HEK293T (cell line): ENCODE data around the gene L1CAM.

Experiments
- CTCF ChIA-PET: fragments of 350-600 bp; formaldehyde crosslinking; extraction: SDS; loops from one replicate; lab custom pipeline; 2021; ENCODE audit warnings: antibody characterized with exemption, inconsistent platforms; lab: Yijun Ruan, JAX
- POLR2A ChIA-PET: fragments of 350-600 bp; formaldehyde crosslinking; extraction: SDS; loops from one replicate; lab custom pipeline; 2020; ENCODE audit warnings: antibody characterized with exemption, inconsistent platforms; lab: Yijun Ruan, JAX
- DNase-seq: peaks from one replicate; pipeline ENCODE4 v3.0.0; 2012; ENCODE audit warnings: mixed read lengths; ENCODE audit errors: extremely low spot score
- ARNT ChIP-seq: fragments of 450-650 bp; IDR thresholded peaks from 2 replicates; pipeline ENCODE4 v1.6.1; 2017; ENCODE audit warnings: mild to moderate bottlenecking
- BHLHE40 ChIP-seq: fragments of 450-650 bp; IDR thresholded peaks from 2 replicates; pipeline ENCODE4 v1.6.1; 2016; ENCODE audit warnings: mild to moderate bottlenecking, moderate library complexity, borderline replicate concordance
- CTBP1 ChIP-seq: fragments of 450-650 bp; IDR thresholded peaks from 2 replicates; pipeline ENCODE4 v1.6.1; 2016; ENCODE audit warnings: borderline replicate concordance
- ELF4 ChIP-seq: fragments of 450-650 bp; IDR thresholded peaks from 2 replicates; pipeline ENCODE4 v1.6.1; 2017; ENCODE audit warnings: antibody characterized with exemption
- FOXA1 ChIP-seq: fragments of 450-650 bp; IDR thresholded peaks from 2 replicates; pipeline ENCODE4 v1.6.1; 2016; ENCODE audit warnings: mild to moderate bottlenecking
- FOXK2 ChIP-seq: fragments of 450-650 bp; IDR thresholded peaks from 2 replicates; pipeline ENCODE4 v1.6.1; 2016; ENCODE audit warnings: mild to moderate bottlenecking
- FOXM1 ChIP-seq: fragments of 450-650 bp; IDR thresholded peaks from 2 replicates; pipeline ENCODE4 v1.6.1; 2017; ENCODE audit warnings: mild to moderate bottlenecking, borderline replicate concordance
- HDGF ChIP-seq: fragments of 450-650 bp; IDR thresholded peaks from 2 replicates; pipeline ENCODE4 v1.6.1; 2017; ENCODE audit warnings: antibody characterized with exemption, borderline replicate concordance
- L3MBTL2 ChIP-seq: fragments of 450-650 bp; conservative IDR thresholded peaks from 2 replicates; pipeline ENCODE4 v1.6.1; 2016; ENCODE audit warnings: mild to moderate bottlenecking
- LEF1 ChIP-seq: fragments of 450-650 bp; IDR thresholded peaks from 2 replicates; pipeline ENCODE4 v1.6.1; 2017; ENCODE audit warnings: mild to moderate bottlenecking, borderline replicate concordance
- NFRKB ChIP-seq: fragments of 450-650 bp; IDR thresholded peaks from 2 replicates; pipeline ENCODE4 v1.6.1; 2016; ENCODE audit warnings: mild to moderate bottlenecking, moderate library complexity
- SP1 ChIP-seq: fragments of 450-650 bp; IDR thresholded peaks from 2 replicates; pipeline ENCODE4 v1.6.1; 2017
- SUZ12 ChIP-seq: fragments of 450-650 bp; IDR thresholded peaks from 2 replicates; pipeline ENCODE4 v1.6.1; 2016; ENCODE audit warnings: mild to moderate bottlenecking
- TARDBP ChIP-seq: fragments of 450-650 bp; IDR thresholded peaks from 2 replicates; pipeline ENCODE4 v1.6.1; 2016
- ZNF384 ChIP-seq: fragments of 450-650 bp; IDR thresholded peaks from 2 replicates; pipeline ENCODE4 v1.6.1; 2016
- TF ChIP-seq, protein P1 (sequence below): fragments of 450-650 bp; IDR thresholded peaks from 2 replicates; pipeline ENCODE4 v1.6.1; 2016

L1CAM gene, protein sequence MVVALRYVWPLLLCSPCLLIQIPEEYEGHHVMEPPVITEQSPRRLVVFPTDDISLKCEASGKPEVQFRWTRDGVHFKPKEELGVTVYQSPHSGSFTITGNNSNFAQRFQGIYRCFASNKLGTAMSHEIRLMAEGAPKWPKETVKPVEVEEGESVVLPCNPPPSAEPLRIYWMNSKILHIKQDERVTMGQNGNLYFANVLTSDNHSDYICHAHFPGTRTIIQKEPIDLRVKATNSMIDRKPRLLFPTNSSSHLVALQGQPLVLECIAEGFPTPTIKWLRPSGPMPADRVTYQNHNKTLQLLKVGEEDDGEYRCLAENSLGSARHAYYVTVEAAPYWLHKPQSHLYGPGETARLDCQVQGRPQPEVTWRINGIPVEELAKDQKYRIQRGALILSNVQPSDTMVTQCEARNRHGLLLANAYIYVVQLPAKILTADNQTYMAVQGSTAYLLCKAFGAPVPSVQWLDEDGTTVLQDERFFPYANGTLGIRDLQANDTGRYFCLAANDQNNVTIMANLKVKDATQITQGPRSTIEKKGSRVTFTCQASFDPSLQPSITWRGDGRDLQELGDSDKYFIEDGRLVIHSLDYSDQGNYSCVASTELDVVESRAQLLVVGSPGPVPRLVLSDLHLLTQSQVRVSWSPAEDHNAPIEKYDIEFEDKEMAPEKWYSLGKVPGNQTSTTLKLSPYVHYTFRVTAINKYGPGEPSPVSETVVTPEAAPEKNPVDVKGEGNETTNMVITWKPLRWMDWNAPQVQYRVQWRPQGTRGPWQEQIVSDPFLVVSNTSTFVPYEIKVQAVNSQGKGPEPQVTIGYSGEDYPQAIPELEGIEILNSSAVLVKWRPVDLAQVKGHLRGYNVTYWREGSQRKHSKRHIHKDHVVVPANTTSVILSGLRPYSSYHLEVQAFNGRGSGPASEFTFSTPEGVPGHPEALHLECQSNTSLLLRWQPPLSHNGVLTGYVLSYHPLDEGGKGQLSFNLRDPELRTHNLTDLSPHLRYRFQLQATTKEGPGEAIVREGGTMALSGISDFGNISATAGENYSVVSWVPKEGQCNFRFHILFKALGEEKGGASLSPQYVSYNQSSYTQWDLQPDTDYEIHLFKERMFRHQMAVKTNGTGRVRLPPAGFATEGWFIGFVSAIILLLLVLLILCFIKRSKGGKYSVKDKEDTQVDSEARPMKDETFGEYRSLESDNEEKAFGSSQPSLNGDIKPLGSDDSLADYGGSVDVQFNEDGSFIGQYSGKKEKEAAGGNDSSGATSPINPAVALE

DNA sequence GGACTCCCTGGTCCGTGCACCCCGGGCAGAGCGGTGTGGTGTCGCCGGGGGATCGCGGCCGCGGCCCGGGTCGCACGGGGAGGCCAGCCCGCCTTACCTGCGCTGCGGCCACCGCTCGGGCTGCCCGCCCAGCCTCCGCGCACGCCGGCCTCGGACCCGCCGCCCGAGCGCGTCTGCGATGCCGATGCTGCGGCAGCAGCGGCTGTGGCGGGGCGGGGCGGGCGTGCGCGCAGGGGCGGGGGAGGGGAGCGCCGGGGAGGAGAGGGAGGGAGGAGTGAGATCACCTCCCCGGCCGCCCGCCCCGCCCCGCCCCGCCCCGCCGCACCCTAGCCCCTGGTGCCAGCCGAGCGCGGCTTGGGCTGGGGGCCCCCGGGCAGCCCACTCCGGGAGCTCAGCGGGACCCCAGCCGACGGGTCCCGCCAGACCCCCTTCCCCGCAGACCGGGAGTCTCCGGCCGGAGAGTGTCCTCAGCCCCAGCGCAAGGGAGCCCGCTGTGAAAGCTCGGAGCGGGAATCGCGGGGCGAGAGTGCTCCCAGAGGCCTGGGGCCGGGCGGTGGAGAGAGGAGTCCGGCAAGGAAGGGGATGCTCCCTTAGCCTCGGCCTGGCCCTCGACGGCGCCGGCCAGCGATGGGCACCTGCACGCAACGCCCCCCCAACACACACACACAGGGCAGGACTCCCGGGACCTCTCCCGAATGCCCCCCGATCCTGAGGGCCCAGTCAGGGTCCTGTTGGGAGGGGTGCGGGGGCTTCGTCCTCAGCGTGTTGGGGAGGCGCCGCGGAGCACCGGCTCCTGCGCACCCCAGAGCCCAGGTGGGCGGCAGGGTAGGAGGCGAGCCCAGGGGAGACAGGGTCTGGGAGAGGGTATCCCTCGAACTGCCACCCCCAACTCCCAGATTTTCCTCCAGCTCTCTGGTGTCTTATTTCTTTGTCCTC, at the start of gene L1CAM:
Gene L1CAM, minus strand, starts transcription at position 206 of the 936 bp plus-strand sequence. CDS start 10,337 bp downstream, outside the sequence.
- peak; percentile 71 for DNase-seq
- TF ChIP-seq CTBP1, result no peak
- TF ChIP-seq, protein P1, sequence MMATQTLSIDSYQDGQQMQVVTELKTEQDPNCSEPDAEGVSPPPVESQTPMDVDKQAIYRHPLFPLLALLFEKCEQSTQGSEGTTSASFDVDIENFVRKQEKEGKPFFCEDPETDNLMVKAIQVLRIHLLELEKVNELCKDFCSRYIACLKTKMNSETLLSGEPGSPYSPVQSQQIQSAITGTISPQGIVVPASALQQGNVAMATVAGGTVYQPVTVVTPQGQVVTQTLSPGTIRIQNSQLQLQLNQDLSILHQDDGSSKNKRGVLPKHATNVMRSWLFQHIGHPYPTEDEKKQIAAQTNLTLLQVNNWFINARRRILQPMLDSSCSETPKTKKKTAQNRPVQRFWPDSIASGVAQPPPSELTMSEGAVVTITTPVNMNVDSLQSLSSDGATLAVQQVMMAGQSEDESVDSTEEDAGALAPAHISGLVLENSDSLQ, result no peak
- TF ChIP-seq ELF4, result no peak
- TF ChIP-seq L3MBTL2, result no peak
- TF ChIP-seq ARNT, result no peak
- TF ChIP-seq NFRKB, result no peak
- no peak for TF ChIP-seq FOXK2
- no peak for TF ChIP-seq LEF1
- no peak for TF ChIP-seq BHLHE40
- no peak for TF ChIP-seq ZNF384
- no peak for TF ChIP-seq TARDBP
- TF ChIP-seq FOXA1, result no peak
- no peak for TF ChIP-seq SUZ12
- ChIA-PET CTCF (interaction anchor here (1.9 kb wide), 1 partner anchor 61 kb away, joined by 4 read pairs; no protein-coding TSS in a partner anchor), POLR2A (interaction anchor here (1.1 to 1.5 kb wide), 4 partner anchors 14 to 58 kb away, joined by 3 to 4 read pairs (median 4); no protein-coding TSS in a partner anchor)

DNA sequence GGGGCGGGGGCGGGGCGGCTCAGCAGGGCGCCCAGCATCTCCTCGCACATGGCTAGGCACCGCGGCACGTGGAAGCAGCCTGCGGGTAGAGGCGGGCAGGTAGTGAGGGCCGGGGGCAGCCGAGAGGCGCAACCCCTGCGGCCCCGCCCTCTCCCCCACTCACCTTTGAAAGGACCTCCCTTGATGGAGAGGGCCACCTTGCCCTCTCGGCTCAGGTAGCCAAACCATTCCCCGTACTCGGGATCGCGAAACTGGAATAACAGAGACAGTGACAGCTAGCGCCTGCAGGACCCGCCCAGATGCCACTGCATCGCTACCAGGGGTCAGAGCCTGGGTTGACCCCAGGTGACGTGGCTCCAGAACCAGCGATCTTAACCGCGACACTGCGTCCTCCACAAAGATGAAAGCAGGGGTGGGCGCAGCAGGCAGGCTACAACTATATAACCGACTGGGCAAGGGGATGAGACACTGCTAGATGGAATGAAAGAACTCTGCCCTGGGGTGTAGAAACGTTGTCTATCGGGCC, 49.4 kb upstream of the L1CAM start:
- POLR2A ChIA-PET, result interaction anchor here (0.7 to 2.0 kb wide), 10 partner anchors 9 to 591 kb away, joined by 3 to 9 read pairs (median 3); partner anchors contain the start of genes ARHGAP4, HCFC1 and RENBP
- TF ChIP-seq L3MBTL2, result peak; percentile 54
- no peak for TF ChIP-seq HDGF
- CTCF ChIA-PET, result interaction anchor here (0.6 to 0.8 kb wide), 2 partner anchors 11 to 12 kb away, joined by 3 read pairs; no protein-coding TSS in a partner anchor
- DNase-seq, result no peak

DNA sequence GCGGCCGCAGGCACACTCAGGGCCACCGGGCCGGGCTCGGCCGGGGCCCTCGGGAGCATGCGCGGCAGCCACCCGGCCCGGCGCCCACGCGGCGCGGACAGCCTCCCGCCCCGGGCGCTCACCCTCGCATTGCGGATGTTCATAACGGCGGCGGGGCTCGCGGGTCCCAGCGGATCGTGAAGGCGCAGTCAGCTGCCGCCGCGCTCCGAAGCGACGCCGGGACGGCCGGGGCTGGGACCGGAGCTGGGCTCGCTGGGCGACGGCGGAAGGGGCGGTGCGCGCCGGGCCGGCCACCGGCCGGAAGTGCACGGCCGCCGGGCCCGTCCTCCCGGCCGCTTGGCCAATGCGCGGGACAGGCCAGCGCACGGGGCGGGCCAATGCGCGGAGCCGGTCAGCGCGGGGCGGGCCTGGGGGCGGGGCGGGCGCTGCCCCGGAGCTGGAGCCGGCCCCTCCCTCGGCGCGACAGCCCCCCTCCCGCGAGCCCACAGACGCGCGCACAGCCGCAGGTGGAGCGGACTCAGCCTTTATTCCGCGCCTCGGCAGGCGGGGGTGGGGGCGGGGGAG, 48.9 kb upstream of the L1CAM start, which contains the start of gene NAA10:
Gene NAA10, minus strand, starts transcription at position 276 of the 564 bp plus-strand sequence. Its CDS starts 133 bp downstream, at position 143.
- 0 out of 2 replicates have a peak, but pooled peaks have one; percentile 30 for TF ChIP-seq LEF1
- TF ChIP-seq HDGF, result no peak
- 0 out of 2 replicates have a peak, but pooled peaks have one; percentile 14 for TF ChIP-seq ARNT
- CTCF ChIA-PET, result interaction anchor here (0.6 to 2.1 kb wide), 5 partner anchors 9 to 12 kb away, joined by 3 to 9 read pairs (median 3); no protein-coding TSS in a partner anchor
- DNase-seq, result peak; percentile 93
- POLR2A ChIA-PET, result interaction anchor here (0.7 to 2.0 kb wide), 10 partner anchors 8 to 592 kb away, joined by 3 to 9 read pairs (median 3); partner anchors contain the start of genes ARHGAP4, HCFC1 and RENBP

DNA sequence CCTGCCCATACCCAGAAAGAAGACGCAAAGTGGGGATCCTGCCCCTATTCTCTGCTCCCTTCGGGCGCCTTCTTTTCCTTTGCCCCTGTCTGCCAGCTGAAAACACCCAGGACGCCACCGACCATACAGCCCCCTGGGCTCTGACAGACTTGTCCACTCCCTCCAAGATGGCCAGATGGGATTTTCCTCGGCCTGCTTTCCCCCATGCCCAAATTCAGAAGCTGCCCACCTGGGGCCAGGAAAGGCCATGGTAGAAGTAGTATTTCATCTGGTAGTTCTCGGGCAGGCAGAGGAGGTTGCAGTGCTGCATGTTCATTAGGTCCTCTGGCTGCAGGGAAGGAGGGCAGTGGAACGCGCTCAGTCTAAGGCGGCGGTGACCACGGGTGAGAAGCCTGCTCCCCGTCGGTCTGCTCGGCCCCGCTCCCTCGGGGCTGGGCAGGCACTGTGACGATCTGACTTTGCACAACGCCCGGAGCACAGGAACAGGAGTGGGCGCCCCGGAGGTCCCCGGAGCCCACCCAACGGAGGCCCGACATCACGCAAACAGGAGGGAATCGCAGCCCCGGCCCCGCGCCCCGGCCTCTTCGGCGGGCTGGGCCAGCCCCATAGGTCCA, 48.3 kb upstream of the L1CAM start:
- ChIA-PET POLR2A (interaction anchor here (0.8 to 2.0 kb wide), 10 partner anchors 8 to 592 kb away, joined by 3 to 9 read pairs (median 4); partner anchors contain the start of genes ARHGAP4, HCFC1, IDH3G and RENBP), CTCF (interaction anchor here (0.6 to 2.1 kb wide), 4 partner anchors 9 to 12 kb away, joined by 3 to 9 read pairs (median 4); partner anchors contain the start of gene RENBP)
- no peak for DNase-seq
- TF ChIP-seq FOXM1 (no peak), ZNF384 (no peak), TARDBP (no peak), FOXK2 (no peak), SUZ12 (no peak), SP1 (no peak), LEF1 (no peak)

DNA sequence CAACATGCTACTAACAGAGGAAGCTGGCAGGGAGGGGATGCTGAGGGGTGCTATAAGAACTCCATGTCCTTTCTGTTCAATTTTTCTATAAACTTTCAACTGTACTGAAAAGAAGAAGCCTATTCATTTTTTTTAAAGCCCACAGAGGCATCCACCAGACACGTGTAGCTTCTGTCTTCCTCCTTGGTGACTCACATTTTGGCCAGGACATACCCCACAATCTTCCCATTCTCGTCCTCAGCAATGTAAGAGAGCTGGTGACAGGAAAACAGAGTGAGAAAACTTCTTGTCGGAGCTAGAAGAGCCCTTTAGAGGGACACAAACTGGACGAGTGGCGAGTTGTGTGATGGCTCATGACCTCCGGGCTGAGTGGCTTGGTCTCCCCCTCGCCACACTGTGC, 47.8 kb upstream of the L1CAM start:
- CTCF ChIA-PET, result interaction anchor here (1.0 to 2.1 kb wide), 3 partner anchors 11 to 13 kb away, joined by 3 to 9 read pairs (median 5); partner anchors contain the start of gene RENBP
- POLR2A ChIA-PET, result interaction anchor here (0.9 to 1.5 kb wide), 2 partner anchors 13 to 139 kb away, joined by 3 to 5 read pairs; partner anchors contain the start of genes IDH3G and SSR4
- DNase-seq, result no peak
- TF ChIP-seq TARDBP (no peak), CTBP1 (no peak), ELF4 (no peak), FOXK2 (no peak), FOXM1 (no peak)
